ENCODE data around the gene TPCN2.
A peak's percentile ranks its signal among the peaks of the same experiment; 100 is the strongest.
"Not testable (repeated sequence)": the region's sequence is repeated elsewhere in the genome, so short reads cannot be mapped to it uniquely, and the experiment has no call there.

The TPCN2 gene

DNA sequence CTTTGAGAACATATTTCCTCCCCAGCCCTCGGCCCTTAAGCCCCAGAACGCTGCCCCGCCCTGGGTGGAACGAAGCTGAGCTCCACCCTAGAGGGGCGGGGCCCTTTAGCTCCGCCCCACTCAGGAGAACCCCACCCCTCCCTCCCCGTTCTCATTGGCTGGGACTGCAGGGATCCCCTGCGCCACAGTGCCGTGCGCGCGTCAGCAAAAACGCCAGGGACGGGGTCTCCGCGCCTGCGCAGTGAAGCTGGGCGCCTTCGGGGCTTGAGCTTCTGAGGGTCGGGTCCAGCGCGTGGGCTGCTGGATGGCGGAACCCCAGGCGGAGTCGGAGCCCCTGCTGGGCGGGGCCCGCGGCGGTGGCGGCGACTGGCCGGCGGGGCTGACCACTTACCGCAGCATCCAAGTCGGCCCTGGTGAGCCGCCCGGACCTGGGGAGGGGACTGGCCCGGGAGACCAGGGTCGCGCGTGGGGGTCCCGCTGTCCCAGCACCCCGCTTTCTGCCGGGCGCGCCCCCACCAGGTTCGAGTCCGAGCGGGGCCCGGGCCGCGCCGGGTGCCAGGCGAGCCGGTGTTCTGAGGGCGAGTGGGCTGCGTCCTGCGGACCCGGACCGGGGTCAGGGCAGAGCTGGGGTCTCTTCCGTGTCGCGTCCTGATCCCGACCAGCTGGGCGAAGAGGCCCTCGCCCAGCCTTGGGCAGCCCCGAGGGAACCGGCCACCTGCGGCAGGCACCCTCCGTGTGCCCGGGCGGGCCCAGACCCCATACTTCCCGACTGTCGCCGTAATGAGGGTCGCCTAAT, at the start of gene TPCN2:
TPCN2 (plus strand) TSS at position 239 of the 796 bp plus-strand sequence; CDS start at position 305, 66 bp downstream.
- DNase-seq = peak; percentile 90 to 93

GRCh38 chr11:68999093-68999747, 49.5 kb upstream of the TPCN2 start:
- no peak for DNase-seq

DNA sequence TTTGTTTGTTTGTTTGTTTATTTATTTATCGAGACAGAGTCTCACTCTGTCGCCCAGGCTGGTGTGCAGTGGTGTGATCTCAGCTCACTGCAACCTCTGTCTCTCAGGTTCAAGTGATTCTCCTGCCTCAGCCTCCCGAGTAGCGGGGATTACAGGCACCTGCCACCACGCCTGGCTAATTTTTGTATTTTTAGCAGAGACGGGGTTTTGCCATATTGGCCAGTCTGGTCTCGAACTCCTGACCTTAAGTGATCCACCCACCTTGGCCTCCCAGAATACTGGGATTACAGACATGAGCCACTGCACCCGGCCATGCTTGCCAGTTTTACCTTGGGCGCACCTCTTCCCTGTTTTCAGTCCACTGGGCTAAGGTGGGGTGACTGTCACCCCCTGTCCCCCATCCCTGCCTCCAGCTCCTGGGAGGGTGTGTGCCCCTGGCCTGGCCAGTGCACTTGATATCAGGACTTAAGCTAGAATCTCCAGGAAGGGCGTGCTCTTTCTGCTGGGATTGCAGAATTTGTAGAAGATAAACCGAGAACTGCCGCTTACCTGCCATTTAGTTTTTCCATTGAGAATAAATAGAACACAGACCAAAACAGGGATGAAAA, 48.9 kb upstream of the TPCN2 start:
- not testable (repeated sequence) for DNase-seq

- DNase-seq = no peak
Observed at GRCh38 chr11:69000391-69000790, 48.3 kb upstream of the TPCN2 start.

DNA sequence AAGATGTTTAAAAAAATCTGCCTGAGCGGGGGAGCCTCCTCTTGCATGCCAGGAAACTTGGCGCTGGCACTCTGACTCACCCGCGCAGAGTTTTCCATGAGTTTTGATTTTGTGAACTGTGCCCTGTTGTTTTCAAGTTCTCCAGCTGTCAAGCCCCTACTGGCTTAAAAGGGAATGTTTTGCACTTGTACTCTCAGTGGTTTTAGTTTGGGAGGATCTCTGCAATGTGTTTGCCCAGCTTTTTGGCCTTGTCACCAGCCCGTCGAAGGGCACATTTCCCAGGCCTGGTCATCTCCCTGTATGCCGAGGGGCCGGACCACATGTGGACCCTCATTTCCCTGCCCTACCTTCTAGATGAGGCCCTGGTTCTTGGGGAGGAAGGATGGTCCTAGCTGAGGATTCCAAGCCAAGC, 47.9 kb upstream of the TPCN2 start:
- DNase-seq = no peak

- no peak for DNase-seq
Observed at GRCh38 chr11:69001243-69002081, 47.3 kb upstream of the TPCN2 start.

GRCh38 chr11:69002110-69002569, 46.6 kb upstream of the TPCN2 start:
- no peak for DNase-seq

GRCh38 chr11:69002570-69003231, 46.0 kb upstream of the TPCN2 start:
- DNase-seq = no peak

- DNase-seq = no peak
Observed at GRCh38 chr11:69003301-69003865, 45.3 kb upstream of the TPCN2 start.

DNA sequence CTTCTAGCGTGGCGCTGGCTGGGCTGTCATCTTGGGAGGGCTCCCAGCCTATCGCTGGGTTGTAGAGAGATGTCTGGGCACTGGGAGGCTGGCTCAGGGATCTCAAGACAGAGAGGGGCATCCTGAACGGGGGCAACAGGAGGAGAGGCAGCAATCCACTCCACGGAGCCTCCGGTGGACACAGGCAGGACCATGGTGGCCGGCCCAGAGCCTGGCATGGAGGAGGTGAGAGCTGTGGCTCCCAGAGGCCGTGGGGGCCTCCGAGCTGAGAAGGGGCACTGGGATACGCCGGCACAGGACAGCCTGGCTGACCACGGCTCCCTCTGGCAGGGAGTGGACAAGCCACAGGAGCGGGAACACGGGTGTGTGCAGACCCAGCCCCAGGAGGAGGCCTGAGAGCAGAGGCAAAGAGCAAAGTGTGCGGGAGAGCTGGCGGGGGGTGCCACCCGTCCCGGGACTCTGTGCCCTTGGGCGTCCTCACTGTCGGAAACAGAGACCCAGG, 44.8 kb upstream of the TPCN2 start:
- DNase-seq = no peak

- DNase-seq = no peak
Observed at GRCh38 chr11:69004411-69005182, 44.1 kb upstream of the TPCN2 start.

- no peak for DNase-seq
Observed at GRCh38 chr11:69005183-69005630, 43.5 kb upstream of the TPCN2 start.

DNA sequence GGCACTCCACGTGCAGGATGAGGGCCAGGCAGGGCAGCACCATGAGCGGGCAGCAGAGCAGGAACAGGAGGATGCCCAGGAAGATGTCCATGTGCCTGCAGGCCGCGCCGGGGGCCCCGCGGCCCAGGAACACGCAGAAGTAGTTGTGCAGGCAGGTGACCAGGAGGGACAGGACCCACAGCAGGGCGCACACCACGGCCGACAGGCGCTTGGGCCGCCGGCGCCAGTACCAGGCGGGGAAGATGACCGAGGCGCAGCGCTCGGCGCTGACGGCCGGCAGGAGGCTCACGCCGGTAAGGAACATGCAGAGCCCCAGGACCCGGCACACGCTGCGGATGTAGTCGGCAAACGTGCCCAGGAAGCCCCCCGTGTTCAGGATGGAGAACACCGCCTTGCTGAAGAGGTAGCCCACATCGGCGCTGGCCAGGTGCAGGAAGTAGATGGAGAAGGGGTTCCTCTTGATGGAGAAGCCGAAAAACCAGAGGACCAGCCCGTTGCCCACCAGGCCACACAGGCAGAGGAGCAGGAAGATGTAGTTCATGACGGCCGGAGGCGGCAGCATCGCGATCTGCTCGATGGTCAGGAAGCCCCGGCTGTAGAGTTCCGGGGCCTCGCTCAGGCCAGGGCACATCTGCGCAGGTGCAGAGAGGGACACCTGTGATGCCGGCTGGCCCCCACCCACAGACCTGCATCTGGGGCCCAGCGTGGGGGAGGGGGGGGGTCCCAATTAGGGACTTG, 42.9 kb upstream of the TPCN2 start:
- no peak for DNase-seq

DNA sequence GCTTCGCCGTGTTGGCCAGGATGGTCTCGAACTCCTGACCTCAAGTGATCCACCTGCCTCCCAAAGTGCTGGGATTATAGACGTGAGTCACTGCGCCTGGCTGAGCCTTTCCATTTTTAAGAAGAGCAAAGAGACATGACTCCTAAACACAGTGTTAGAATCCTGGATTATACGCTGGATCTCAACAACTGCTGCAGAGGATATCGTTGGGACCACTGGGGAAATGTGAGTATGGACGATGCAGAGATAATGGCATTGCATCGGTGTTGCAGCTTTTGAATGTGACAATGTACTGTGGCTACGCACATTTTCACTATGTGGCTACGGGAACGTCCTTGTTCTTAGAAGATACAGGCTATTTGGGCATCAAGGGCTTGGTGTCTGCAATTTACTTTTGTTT, 41.9 kb upstream of the TPCN2 start:
- DNase-seq = no peak

DNA sequence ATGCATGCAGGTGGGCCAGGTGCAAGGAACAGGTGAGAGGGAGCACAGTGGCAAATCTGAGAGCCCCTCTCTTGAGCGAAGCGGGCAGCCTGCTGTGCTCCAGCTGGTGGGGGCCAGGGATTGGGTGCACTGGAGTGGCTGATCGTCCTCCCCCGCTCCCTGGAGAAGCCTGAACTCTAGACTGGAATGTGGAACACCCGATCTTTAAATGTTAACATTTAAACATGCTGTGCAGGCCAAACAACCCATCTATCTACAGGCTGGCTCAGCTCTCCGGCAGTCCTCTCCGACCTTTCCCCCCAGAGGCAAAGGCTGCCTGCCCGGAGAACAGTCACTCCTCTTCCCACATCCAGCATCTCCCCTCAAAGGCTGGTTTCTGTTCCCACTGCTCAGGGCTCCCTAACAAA, 40.8 kb upstream of the TPCN2 start:
- no peak for DNase-seq

GRCh38 chr11:69008737-69009440, 39.8 kb upstream of the TPCN2 start:
- no peak for DNase-seq

DNA sequence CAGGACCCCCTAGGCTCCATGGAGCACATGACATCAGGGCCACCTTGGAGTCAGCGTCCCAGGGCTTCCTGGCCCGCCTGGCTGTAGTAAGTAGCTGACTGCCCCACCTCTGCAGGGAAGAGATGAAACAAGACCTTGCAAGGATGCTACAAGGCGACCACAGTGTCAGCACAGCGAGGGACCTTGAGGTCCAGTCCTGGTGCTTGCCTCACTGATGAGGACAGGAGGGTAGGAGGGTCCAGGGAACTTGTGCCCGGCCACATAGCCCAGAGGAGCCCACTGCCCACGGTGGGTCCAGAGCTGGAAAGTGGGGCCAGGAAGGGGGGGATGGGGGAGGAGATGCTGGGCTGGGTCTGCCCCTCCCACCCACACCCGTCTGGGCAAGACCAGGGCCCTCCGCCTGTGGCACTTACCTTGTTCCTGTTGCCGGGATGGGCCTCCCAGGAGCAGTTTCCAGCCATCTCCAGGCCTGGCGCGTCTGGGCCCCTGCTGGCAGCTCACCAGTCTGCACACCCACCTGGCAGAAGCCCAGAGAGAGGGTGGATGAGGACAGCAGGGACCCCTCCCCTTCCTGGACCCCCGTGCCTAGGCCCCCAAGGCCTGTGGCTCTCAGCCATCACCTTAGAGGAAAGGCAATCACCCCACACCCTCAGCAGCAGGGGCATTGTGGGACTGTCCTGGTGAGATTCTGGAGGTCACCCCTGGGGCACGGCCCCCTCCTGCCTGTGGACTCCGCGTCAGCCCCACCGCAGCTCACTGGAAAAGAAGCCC, 39.1 kb upstream of the TPCN2 start:
- DNase-seq = no peak

GRCh38 chr11:69010361-69010891, 38.3 kb upstream of the TPCN2 start:
- DNase-seq = no peak
